Stimulated activated CD4-positive, alpha-beta T cell treated with anti-CD3 and anti-CD28 coated beads, Interleukin-4, amount 100 ng/mL, for 4 hours (primary cell): ENCODE results near the gene SDCCAG8.

ENCODE experiments used
- DNase-seq, 2 experiments: peaks; one replicate each; pipeline ENCODE4 v3.0.0-alpha.2; 2020

Gene SDCCAG8

DNA sequence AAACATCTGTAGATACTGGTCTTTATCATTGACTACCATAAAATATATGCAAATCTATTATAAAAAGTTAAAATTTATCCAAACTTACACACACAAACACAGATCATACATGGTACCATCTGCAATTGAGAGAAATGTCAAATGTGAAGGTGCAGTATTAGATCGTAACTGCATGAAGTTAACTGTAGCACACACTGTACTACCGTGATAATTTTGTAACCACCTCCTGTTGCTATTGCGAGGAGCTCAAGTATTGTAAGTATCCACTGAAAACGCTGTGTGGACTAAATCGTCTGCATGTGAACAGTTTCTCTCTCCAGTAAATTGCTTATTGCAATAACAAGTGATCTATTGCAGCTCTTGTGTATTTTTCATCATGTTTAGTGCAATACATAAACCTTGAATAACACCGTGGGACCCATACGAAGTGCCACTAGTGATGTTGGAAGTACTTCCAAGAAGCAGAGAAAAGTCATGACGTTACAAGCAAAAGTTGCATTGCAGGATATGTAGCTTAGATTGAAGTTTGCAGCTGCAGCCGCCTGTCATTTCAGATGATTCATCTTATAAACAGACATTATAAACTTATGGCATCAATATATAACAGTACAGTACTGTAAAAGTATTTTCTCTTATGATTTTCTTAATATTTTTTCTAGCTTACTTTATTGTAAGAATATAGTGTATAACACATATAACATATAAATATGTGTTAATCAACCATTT is 172.9 kb downstream of the SDCCAG8 start:
- DNase-seq = no peak

DNA sequence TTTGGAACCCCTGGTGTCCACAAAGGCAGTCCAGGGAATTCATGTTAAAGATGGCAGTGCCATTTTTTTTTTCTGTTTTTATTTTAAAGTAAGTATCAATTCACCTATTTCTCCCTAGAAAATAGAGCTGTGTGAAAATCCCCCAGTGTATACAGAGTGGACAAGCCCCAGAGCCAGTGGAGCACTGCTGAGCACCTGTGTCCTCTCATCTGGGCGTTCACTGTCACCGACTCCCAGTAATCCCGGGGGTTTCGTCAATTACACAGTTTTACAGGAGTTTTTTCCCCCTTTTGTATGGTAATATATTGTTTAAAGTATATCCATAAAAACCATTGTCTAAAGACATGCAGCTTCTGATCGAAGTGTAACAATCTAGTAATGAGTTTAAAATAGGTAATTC is 175.8 kb downstream of the SDCCAG8 start:
- DNase-seq = no peak

DNA sequence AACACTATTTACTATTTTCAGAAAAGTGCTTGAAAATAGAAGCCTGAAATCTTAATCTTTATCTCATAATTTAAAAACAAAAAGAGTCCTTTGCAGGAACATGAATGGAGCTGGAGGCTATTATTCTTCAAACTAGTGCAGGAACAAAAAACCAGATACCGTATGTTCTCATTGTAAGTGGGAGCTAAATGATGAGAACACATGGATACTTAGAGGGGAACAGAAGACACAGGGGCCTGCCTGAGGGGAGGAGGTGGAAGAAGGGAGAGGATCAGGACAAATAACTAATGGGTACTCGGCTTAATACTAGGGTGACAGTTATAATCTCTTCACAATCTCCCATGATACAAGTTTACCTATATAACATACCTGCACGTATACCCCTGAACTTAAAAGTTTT is 176.3 kb downstream of the SDCCAG8 start:
- no peak for DNase-seq

DNA sequence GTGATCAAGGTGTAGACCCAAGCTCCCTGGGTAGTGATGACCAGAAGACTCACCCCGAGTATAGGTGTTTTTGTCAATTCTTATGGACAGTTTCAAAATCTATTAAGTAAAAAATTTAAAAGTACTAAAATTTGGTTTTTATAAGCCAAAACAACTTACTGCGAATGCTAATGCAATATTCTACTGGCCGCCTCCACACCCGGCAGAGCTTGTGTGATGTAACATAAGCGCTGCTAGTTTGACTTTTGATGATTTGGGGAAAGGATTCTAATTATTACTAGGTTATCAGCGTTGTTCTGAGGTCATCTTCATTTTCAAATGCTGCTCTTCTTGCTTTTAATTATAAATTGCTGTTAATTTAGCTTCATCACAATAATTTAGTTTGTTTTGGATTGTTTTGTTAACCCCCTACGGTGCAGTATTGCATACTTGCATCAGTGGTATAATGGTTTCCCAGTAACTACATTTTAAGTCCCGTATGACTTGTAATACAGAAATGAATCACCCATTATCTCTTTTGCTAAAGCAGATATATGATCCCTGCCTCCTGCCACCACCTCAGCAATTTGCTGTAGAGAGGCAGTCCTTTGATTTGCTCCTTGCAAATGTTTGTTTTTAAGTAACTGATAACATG is 178.0 kb downstream of the SDCCAG8 start:
- no peak for DNase-seq

DNA sequence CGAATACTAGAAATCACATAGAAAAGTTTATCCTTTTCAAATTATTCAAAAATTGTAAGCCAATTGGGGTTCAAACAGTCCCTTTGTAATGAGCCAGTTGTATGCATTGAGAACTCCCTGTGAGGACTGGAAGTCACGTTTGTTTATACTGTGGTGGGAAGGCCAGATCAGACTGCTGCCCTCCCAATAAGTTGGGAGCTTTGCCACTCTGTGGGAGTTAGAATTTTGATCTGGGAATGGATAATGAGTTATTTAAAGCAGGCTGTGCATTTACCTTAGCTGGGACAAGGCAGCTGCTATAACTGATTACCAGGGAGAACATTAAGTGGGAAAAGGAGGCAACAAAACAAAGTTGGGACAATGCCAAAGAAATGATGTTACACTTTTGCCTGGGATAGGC is 178.8 kb downstream of the SDCCAG8 start:
- DNase-seq = no peak

DNA sequence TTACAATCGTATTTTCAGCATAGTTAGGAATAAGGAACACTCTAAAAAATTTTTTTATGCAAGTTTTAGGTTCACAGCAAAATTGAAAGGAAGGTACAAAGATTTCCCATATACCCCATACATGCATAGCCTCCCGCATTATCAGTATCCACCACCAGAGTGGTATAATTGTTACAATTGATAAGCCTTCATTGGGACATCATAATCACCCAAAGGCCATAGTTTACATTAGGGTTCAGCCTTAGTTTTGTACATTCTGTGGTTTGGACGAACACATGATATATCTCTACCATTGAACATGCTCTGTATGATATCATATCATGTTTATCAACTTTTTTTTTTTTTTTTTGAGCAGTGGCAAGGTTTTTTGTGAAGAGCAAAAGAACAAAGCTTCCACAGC is 180.0 kb downstream of the SDCCAG8 start:
- DNase-seq = no peak

DNA sequence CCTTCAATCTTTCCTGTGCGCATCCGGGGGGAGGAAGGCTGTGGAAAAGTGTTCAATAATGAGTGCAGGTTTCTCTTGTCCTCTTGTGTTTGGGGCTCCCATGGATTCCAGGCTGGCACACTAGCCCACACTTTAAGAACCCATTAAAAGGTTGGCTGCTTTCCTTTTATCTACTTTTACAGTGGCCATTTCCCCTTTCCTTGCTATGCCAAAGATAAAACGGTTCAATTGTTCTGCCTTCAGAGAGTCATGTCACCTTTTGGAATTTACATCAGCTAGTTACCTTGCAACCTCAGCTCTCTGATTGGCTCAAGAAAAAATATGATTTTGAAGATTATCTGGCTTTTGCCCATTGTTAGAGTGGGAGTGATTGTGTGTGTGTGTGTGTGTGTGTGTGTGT is 182.3 kb downstream of the SDCCAG8 start:
- no peak for DNase-seq

DNA sequence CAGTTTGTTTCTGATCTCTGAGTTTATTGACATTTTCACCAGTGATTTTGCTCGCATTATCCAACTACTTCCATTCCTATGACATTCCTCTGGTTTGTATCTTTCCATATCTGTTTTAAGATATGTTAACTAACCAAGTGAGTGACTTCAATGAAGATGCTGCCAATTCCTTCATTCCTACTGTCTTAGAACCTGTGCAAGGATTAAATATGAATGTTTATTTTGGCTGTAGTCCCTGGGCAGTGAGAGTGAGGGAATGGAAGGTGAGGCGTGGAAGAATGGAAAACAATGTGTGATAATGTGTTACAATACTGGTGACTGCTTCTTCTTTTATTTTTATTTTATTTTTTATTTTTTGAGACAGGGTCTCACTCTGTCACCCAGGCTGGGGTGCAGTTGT is 183.0 kb downstream of the SDCCAG8 start:
- DNase-seq = no peak

DNA sequence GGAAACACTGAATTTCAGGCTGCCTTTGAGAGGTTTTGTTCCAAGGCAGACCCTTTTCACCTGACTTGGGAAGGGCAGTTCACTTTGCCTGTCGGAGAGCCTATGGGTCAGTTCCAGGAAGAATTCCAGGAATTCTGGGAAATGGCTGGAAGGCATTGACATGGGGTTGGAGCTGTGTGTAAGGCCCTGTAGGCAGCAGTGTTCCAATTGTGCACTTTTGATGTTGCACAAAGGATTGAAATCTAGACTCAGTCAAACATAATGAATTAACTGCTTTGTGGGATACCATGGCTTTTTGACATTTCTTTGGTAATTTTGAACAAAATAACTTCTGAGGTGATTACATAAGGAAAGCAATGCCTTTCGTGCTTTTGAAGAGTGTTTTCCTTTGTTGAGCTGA is 184.6 kb downstream of the SDCCAG8 start:
- no peak for DNase-seq

DNA sequence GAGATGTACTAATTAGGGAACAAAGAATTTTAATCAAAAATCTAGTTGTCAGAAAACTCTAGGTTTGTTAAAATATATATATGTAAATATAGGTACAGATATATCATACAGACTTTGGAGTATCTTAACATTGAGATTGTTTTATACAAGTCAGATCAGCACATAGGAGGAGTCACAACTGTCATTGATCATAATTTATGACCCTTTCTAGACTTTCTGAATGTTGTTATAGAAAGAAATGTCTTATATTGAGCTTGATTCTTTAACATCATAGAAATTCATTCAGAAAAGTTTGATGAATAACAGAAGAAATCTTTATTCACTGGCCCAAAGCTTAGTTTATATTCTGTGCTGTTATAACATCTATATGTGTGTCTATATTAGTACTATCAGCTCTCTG is 185.8 kb downstream of the SDCCAG8 start:
- DNase-seq = no peak

DNA sequence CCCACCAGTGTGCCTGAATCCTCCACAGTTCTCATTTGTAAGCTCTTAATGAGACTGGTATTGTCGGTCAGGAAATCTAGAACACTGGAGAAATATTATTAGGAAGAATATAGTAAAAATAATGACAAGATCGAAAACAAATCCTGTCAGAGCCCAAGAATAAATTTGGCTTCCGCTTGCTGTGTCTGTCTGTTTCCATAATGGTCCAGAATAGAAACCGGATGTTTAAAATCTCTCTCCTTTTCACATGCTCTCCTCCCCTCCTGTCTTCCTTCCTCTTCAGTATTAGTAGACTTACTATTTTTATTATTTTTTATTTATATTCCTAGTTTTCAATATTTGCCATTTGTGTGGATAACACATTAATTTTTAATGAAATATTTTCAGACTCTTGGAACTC is 187.7 kb downstream of the SDCCAG8 start:
- DNase-seq = no peak

DNA sequence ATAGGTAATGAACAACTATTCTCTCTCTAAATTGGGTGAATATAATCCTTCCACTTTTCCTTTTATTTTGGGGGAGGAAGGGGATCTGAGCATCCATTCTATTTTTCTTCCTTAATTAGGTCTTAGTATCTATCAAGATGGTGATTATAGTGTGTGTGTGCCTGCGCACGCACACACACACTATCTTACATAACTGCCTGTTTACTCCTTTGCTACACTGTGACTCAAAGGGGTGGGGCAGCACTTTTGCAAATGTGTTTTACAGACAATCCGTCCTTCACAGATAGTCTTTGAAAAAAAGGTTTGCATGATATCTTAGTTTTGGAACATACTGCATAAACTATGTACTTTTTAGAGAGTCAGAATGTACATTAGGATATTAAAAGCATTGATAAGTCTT is 191.5 kb downstream of the SDCCAG8 start:
- DNase-seq = no peak

DNA sequence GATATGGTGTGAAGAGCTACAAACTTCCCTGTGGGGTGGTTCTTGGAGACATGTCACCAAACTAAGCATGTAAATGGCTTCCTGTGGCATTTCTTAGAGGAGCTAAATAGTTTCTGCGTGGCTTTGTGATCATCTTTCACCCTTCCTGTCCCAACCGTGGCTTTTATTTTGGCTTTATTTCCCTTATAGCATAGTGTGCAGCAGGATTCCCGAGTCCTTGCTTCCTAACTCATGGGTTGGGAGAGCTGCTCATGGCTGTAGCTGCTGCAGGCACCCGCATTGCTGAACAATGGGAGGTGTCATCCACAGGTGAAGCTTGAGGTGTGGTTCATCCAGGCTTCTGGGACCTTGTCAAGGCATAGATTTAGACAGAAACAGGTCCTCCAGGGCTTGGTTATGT is 192.0 kb downstream of the SDCCAG8 start:
- no peak for DNase-seq

DNA sequence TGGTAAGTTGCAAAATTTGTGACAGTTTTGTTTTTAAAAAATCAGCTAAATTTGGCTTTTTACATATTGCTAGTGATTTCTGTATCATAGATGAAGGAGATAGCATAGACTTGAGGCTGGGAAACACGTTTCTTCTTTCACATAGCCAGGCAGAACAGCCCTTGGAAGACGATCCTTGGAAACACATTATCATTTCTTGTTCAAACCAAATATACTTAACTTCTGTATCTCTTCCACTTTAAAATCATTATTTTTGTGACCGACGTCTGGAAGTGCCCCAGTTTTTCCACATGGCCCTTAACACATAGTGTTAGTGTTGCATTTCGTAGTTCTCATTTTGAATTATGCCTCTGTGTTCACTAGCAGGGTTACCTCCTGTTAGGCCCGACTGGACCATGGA is 193.5 kb downstream of the SDCCAG8 start:
- no peak for DNase-seq

DNA sequence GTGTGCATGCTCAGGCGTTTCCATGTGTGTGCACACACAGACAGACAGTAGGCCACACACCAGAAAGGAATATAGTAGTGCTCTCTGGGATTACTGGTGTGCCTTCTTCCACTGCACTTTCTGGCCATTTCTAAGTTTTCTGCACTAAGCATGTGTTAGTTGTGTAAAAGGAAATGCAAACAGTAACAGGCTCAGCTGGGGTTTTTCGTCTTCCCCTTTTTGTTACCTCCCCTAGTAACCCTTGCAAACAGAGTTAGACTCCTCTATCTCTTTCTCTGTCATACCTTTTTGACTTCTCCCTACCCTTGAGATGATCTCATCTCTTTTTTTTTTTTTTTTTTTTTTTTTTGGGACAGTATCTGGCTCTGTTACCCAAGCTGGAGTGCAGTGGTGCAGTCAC is 196.3 kb downstream of the SDCCAG8 start:
- DNase-seq = no peak

DNA sequence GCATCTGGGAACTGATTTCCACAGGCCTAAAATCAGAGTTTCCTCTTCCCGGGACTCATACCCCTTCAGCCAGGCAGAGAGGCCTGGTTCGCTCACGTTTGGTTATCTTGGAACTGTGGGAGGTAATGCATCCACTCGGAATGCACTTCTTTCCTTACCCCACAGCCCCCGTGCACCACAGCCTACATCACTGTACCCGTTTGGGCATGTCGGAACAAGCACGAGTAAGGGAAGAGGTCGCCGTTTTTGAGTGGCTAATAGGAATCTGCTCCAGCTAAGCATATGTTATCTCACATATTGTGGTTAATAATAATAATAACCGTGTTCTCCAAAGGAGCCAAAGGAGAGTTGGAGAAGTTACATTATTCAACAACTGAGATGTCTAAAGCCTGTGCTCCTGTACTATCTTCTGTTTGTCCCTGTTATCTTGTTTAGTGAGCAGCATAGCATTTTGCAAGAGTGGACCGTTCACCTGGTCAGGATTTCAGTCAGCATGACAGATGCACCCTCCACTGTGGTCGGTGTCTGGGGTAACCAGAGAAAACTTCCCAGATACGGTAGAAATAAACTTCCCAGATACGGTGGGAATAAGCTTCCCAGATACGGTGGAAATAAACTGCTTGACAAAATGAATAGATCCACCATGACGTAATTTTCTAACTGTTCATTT is 198.6 kb downstream of the SDCCAG8 start:
- DNase-seq = no peak

DNA sequence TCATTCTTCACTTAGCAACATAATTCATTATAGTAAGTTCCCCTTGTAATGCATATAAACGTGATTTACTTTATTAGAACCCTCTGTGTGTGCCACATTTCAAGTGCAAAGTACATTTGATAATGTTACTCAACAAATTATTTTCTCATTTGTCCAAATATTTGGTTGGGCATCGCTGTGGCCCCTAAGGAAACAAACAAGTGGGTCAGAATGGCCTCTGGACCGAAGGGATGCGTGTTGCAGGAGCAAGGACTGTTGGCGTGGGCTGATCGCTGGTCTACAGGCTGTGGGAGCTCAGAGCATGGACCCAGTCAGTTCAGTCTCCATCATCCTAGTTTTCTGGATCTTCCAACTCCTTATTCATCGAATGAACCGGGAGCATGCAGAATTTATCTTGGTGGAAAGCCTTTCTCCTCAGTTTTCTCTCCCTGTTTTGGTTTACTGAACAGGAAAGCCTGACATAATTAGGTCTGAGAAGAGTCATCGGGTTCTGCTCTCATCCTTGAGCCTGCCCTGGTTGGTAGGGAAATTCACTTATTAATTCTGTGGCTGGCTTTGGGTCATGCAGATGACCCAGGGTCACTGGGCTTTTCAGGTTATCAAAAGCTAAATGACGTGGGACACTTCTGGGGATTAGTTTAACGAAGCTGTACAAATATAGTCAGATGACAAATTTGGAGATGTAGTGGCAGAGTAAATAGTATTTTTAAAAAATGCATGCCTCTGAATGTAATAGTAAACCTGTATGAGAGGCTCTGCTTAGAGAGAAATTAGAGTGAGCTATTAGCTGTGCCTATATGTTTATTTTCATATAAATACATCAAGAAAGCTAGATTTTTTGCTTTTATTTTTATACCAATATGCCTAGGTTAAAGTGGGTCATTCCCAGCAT is 200.2 kb downstream of the SDCCAG8 start:
- no peak for DNase-seq

DNA sequence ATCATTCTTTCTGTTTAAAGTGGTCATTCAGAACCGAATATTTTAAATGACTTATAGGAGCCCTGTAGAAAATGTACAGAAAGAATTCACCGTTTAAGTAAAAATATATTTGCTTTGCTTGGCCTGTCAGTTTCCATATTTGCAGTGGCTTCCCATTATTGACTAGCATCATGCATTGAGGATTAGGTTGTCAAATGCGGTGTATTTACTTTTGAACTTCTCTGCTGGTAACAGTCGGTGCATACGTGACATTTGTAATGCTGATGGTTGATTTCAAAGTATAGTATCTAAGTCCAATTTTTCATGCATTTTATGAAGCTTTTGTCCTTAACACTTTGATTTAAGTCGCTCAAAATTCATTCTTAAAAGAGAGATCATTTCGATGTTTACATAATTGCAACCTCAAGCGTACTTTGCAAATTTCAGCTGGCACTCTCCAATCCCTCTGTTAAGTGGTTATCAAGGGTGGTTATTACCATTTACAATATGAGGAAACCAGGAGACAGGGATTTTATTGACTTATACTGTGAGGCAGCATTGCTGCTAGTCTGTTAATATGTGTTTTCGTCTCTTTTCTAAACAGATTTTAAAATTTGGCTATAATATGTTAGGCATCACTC is 201.6 kb downstream of the SDCCAG8 start:
- DNase-seq = no peak

DNA sequence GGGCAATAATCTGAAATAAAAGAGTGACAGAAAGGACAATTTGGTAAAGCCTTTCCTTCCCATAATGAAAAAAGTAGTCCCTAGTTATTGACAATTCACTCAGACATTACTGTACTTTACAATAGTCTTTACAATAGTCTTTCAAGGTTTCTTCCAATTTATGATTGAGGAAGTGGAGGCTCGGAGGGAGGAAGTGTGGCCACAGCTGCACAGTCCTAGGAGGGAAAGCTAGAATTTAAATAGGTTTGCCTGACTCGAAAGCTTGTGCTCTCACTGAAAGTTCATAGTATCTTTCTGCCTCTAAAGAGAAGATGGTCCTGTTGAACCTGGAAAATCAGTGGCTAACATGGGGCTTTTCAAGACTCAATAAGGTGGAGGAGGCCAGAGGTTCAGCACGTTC is 203.2 kb downstream of the SDCCAG8 start:
- no peak for DNase-seq

DNA sequence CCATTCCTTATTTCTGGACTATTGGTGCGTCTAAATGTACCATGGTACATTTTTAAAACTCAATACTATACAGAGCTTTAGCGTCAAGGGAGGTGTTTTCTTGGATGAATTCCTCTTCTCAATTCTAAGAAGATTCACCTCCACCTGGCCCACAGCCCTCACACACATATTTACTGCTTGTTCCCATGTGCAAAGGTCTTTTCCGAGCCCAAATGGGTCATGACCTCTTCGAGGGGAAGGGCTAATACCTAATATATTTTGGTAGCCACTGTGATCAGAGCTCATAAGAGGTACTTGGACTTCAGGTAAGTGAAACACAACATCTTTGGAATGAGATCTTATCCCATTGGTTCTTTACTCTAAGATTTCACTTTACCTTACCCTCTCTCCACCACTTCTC is 205.9 kb downstream of the SDCCAG8 start:
- no peak for DNase-seq

DNA sequence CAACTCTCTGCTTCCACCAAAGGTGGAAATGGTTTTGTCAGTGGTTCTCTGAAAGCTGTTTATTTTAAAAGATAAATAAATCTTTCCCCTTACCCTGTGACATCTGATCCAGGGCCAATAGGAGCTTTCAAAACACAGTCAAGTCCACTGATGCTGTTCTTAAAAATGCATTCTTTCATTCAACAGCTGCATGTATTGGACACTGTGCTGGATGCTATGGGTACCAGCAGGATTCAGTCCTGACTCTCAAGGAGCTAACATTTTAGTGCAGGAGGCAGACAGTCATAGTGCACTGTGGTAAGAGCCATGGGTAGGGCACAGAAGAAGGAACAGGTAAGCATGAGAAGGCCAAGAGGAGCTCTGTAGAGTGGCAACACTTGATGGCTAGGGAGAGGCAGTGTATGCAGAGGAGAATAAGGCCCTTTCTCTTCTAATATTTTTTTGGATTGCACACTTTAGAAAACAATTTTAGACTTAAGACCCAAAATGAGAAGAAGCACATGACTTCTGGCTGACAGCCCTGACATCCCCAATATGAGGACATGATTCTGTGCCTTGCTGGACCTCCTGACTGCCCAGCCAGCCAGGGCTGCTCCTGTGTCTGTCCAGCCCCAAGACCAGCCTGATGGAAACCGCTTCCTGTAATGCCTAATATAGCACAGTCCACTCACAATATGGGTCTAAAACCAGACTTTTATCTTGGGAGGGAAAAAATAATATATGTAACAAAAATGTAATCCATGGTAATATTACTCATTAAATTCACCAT is 207.3 kb downstream of the SDCCAG8 start:
- no peak for DNase-seq

DNA sequence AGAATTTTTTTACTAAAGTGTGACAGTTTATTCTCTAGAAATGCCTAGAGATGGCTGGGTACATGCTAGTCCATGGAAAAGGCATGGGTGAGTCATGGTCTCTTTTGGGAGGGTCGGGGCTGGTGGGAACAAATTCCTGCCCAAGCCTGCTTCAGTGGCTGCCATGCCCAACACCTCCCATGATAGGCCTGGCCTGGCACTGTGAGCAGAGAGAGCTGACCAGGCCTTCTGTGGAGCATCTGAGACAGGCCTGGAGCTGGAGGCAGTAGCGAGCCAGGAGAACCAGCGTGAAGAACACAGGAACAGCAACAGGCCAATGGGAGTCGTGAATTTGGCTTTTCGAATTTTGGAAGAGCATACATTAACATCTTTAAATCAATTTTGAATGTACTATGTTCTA is 209.2 kb downstream of the SDCCAG8 start:
- no peak for DNase-seq
